Activated gamma-delta T cell (primary cell): ENCODE measurements around the gene TRAP1.
"Not testable (repeated sequence)": the region's sequence is repeated elsewhere in the genome, so short reads cannot be mapped to it uniquely, and the experiment has no call there.

Source experiments
- DNase-seq: peaks from one replicate; lab custom pipeline; 2025; lab: John Stamatoyannopoulos, UW

TRAP1 gene

DNA sequence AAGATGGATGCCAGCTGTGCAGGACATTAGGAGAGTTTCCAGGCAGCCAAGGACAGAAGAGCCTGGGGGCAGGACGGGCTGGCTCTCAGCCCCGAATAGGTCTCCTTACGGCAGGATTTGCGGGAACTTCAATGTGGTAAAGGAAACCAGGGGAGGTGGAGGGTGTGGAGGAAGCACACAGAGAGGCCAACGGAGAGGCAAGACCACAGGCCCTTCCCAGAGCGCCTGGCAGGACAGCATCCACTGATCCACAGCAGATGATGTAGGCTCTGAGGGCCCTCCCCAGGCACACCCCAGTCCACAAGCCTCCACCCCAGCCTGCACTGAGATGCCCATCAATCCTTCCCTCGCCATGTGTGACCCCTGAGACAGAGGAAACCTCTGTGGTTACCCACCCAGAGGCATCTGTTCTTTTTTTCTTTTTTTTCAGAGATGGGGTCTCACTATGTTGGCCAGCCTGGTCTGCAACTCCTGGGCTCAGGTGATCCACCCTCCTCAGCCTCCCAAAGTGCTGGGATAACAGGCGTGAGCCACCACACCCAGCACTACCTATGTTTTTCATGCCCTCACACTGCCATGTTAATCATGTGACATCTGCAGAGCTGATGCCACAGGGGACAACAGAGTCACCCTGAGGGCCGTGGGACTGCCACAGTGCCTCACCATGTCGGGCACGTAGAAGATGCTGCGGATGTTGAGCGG lies 43.5 kb downstream of the TRAP1 start:
- no peak for DNase-seq

DNA sequence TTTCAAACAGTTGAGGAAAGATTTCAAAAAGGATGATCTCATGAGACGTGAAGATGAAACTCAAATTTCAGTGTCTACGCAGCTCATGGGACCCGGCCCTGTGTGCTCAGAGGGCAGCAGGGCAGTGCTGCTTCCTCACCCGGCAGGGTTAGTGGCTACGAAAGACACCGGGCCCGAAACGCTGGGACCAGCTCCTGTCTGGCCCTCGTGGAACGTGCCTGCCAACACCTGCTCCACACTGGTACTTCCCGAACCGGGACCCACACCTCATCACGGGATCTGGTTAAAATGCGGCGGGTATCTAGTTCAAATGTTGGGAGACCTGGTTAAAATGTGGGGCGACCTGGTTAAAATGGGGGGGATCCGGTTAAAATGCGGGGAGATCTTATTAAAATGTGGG lies 44.1 kb downstream of the TRAP1 start:
- no peak for DNase-seq

DNA sequence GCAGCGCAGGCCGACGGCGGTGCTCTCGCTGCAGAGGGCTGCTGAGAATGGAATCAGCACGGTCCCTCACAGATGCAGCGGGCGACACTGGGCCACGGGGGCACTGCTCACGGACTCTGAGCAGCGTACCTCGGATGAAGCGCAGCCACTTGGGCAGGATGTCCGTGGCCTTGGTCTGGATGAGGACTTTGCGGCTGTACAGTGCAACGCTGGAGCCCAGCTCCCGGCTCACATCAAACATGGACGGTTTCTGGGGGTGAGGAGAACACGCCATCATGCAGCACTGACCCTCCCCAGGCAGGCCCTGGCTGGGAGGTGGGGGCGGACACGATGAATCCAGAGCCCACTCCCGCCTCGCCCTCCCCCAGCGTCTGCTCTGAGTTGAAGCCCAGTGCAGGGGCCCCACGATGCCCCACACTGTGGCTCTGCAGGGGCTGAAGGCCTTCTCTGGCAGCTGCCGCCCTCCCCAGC lies 44.7 kb downstream of the TRAP1 start:
- DNase-seq: no peak

GRCh38 chr16:3671424-3671823 lies 45.9 kb downstream of the TRAP1 start:
- DNase-seq: no peak

DNA sequence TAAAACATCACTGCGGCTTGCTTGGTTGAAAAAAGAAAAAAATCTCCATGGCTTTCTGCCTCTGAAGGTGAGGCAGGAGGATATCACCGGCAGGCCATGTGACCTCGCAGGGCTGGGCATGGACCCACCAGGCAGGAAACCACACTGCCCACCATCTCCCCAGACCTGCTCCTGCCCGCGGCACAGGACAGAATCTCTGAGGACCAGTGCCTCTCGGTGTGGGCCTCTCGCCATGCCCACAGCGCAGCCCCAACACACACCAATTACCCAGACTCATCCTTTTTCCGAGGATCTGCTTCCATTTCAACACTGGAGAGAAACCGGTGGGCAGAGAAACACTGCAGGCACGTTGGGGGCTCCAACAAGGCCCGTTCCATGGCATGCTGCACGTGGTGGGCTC lies 46.6 kb downstream of the TRAP1 start:
- no peak for DNase-seq

GRCh38 chr16:3669082-3669481 lies 48.2 kb downstream of the TRAP1 start:
- no peak for DNase-seq

DNA sequence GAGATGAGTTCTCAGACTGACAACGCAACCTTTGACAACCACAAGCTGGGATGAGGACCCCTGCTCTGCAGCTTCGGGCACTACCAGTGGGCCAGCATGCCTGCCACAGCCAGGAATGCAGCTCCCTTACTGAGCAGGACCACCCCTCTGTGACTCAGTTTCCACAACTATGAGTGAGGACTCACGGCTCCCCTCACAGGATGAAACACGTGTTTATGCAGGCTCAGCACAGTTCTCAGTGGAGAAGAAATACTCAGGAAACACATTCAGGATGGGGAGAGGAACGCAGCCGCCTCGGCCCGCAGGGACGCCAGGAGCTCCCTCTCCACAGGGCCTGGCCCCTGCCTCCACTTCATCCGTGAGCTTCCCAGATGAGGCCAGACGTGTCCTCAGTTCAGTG lies 48.7 kb downstream of the TRAP1 start:
- DNase-seq: no peak

- DNase-seq: no peak
These were observed 51.8 kb downstream of the TRAP1 start for GRCh38 chr16:3665508-3665907.

- no peak for DNase-seq
These were observed 53.0 kb downstream of the TRAP1 start for GRCh38 chr16:3664187-3664896.

GRCh38 chr16:3662601-3663000 lies 54.7 kb downstream of the TRAP1 start:
- no peak for DNase-seq

DNA sequence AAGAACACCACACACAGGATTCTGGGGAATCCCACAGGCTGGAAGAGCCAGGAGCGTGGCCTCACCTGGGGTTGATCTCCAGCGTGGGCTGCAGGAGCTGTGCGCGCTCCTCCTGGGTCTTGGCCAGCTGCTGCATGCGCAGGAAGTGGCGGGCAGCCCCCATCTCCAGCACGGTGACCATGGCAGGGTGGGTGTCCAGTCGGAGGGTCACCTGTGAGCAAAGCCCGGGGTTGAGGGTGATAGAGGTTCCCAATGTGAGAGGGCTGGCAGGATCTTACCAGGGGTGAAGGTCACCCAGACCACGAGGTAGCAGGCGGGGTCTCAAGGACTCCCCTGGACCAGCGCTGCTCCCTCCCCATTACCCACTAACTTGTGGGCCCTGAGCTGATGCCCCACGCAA lies 55.4 kb downstream of the TRAP1 start:
- DNase-seq: no peak

DNA sequence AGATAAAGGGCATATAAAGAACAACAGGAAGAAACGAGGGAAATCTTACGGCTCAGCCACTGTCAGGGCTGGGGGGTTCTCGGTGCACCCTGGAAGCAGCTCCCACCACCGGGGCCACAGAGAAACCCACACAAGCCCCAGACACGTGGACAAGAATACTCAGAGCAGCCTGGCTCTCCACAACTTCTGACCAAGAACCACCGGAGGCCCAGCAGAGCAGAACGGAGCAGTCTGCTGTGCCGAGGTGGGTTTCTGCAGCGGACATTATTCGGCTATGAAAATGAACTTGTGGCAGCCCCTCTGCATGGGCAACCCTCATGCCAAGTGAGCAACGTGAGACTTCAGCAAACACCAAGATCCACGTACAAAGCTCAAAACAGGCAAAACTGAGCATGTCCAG lies 56.0 kb downstream of the TRAP1 start:
- no peak for DNase-seq

DNA sequence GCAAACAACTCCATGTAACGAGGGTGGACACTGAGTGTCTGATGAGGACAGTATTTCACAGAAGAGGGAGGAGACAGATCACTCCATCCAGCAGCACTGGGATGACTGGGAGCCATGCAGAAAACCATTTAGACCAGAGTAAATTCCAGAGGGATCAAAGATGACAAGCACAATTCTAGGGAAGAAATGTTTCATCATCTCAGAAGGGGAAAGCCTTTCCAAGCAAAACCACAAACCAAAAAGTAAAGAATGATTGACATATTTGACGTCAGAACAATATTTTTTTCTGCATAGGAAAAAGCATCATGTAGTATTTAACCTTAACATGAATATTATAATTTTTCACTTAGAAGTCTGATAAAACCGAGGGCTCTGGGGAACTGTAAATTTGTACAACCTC lies 58.1 kb downstream of the TRAP1 start:
- no peak for DNase-seq

- DNase-seq: no peak
These were observed 60.5 kb downstream of the TRAP1 start for GRCh38 chr16:3656491-3657468.

DNA sequence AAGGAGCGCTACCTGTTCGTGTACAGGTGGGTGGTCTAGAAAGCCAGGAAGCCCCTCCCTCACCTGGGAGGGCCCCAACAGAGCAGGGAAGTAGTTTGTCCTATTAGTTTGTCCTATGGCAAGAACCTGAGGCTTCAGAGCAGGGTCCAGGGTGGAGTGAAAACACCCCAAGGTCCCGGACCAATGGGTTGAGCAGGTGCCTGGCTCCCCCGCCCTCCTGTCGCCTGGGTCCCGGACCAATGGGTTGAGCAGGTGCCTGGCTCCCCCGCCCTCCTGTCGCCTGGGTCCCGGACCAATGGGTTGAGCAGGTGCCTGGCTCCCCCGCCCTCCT lies 61.2 kb downstream of the TRAP1 start:
- DNase-seq: not testable (repeated sequence)

DNA sequence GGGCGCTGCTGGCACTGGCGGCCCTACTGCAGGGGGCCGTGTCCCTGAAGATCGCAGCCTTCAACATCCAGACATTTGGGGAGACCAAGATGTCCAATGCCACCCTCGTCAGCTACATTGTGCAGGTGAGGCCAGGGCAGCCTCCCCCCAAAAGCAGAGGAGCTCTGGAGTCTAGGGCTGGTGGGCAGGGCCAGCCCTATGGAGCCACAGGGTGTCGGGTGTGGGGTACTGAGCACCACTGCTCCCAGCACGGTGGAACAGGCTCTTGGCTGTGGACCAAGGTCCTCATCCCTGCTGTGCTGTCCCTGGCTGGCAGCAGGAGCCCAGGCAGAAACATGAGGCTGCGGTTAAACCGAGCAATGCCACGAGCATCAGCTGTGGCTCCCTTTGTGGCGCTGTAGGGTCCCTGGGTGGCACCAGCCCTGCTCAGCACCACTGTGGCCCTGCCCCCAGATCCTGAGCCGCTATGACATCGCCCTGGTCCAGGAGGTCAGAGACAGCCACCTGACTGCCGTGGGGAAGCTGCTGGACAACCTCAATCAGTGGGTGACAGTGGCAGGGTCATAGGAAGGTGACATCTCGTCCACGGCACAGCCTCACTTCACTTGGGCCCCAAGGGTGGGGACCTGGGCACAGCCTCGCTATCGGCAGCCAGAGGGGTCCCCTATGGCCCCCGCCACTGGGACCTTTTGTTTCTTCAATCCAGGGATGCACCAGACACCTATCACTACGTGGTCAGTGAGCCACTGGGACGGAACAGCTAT lies 61.7 kb downstream of the TRAP1 start:
- no peak for DNase-seq

DNA sequence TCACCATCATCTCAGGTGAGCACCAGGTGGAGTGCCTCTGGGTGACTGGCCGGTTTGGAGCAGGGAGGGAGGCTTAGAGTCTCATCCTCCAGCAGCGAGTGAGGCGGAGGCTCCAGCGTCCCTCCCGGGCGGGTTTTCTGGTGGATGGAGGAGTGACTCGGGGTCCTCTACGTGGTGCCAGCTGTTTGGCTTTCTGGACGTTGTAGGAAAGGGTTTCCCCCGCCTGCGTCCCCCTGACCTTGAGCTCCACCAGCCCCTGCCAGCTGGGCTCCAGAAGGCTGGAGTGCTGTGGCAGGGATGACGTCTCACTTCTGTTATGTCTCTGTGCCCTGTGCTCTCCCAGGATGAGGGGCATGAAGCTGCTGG lies 62.3 kb downstream of the TRAP1 start:
- DNase-seq: no peak

DNA sequence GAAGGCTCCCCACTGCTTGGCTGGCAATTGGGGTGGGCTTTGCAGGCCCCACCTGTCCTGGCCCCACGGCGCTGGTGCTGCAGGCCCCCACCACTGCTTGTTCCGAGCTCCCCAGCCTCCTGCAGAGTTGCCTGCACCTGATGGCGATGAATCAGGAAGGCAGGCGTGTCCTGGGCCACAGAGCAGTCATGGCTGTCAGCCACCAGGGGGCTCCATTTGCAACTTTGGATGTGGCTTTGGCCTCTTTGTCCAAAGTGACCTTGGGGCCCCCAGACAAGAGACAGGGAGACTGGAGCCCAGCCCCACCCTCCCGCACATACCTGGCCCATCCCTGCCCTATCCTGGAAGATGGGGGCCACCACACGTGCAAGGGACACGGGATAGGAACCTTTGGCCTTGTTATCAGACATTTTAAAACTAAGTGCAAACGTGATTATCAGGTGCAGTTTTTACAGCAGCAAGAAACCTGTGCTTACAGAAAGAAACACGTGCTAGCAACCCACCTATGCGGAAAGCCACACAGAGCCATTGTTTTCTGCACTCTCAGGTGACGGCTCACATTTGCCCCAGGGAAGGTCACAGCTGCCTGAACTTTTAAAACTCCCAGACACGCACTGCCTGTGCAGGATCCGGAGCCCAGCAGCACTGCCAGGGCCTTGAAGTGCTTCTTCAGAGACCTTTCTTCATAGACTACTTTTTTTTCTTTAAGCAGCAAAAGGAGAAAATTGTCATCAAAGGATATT lies 62.9 kb downstream of the TRAP1 start, which contains the start of gene DNASE1:
Gene DNASE1, plus strand, starts transcription at position 443 of the 743 bp plus-strand sequence. CDS start 683 bp downstream, outside the sequence.
- no peak for DNase-seq

GRCh38 chr16:3652373-3653195 lies 64.7 kb downstream of the TRAP1 start:
- DNase-seq: no peak
